Hematopoietic multipotent progenitor cell treated with erythropoietin and hydrocortisone succinate and interleukin-3 and kit ligand, for 17 days (in vitro differentiated cells): ENCODE measurements around the gene DERA.
"Not testable (repeated sequence)": the region's sequence is repeated elsewhere in the genome, so short reads cannot be mapped to it uniquely, and the experiment has no call there.

Experiments
- DNase-seq: peaks from one replicate; pipeline ENCODE4 v3.0.0-alpha.2; 2015; ENCODE audit warnings: low spot score

The DERA gene

GRCh38 chr12:15966426-15966825 lies 55.3 kb downstream of the DERA start:
- no peak for DNase-seq

- DNase-seq: not testable (repeated sequence)
Measured at GRCh38 chr12:15967053-15967452, 55.9 kb downstream of the DERA start.

- no peak for DNase-seq
Measured at GRCh38 chr12:15971211-15971610, 60.1 kb downstream of the DERA start.

- DNase-seq: no peak
Measured at GRCh38 chr12:15972894-15973293, 61.8 kb downstream of the DERA start.

GRCh38 chr12:15977999-15978951 lies 67.1 kb downstream of the DERA start:
- no peak for DNase-seq

GRCh38 chr12:15979096-15980092 lies 68.3 kb downstream of the DERA start:
- no peak for DNase-seq

GRCh38 chr12:15982071-15982470 lies 70.9 kb downstream of the DERA start:
- no peak for DNase-seq

GRCh38 chr12:15982471-15982870 lies 71.3 kb downstream of the DERA start:
- DNase-seq: no peak

GRCh38 chr12:15982921-15983320 lies 71.8 kb downstream of the DERA start:
- no peak for DNase-seq

GRCh38 chr12:15984097-15984800 lies 73.1 kb downstream of the DERA start:
- DNase-seq: no peak

- DNase-seq: no peak
Measured at GRCh38 chr12:15984963-15985362, 73.8 kb downstream of the DERA start.

- DNase-seq: no peak
Measured at GRCh38 chr12:15987696-15988095, 76.6 kb downstream of the DERA start.

- no peak for DNase-seq
Measured at GRCh38 chr12:15988983-15989755, 78.0 kb downstream of the DERA start.

- no peak for DNase-seq
Measured at GRCh38 chr12:15995801-15996200, 84.7 kb downstream of the DERA start.

GRCh38 chr12:15996254-15996653 lies 85.1 kb downstream of the DERA start:
- no peak for DNase-seq

GRCh38 chr12:15996948-15997347 lies 85.8 kb downstream of the DERA start:
- no peak for DNase-seq

- DNase-seq: no peak
Measured at GRCh38 chr12:15997910-15998309, 86.8 kb downstream of the DERA start.

- DNase-seq: no peak
Measured at GRCh38 chr12:16002880-16003279, 91.7 kb downstream of the DERA start.

- no peak for DNase-seq
Measured at GRCh38 chr12:16003460-16003859, 92.3 kb downstream of the DERA start.

GRCh38 chr12:16006752-16007151 lies 95.6 kb downstream of the DERA start:
- no peak for DNase-seq

GRCh38 chr12:16008421-16008824 lies 97.3 kb downstream of the DERA start:
- no peak for DNase-seq
